ENCODE results near the gene CIAO1. TPM values are rescaled to one million over a fixed set of nuclear protein-coding genes. Genes with fewer than 3 reads are reported as not detected.
A peak's percentile ranks its signal among the peaks of the same experiment; 100 is the strongest.

The CIAO1 gene
- total and polyA plus RNA-seq, 2 of the 13 experiments (the other 11 are each of a cell fraction or from before 2014, with no cell fraction given): 99.3 to 120 TPM

GRCh38 chr2:96305091-96305978, 39.3 kb downstream of the CIAO1 start, which contains the start of gene SNRNP200 (continued):
- TF ChIP-seq FLYWCH1 (CRISPR knock-in tag; IDR thresholded peaks at IDR 0.05) (no peak; the same call in 1 of the 2 replicates), LCORL (IDR thresholded peaks at IDR 0.05) (peak; percentile 58; the same call in 1 of the 2 replicates), LCORL (CRISPR knock-in tag; IDR thresholded peaks at IDR 0.05) (peak; percentile 90), ZNF543 (CRISPR knock-in tag; IDR thresholded peaks at IDR 0.05) (peak; percentile 97), JUN (CRISPR knock-in tag; IDR thresholded peaks at IDR 0.05) (peak; percentile 84), PCBP2 (optimal IDR thresholded peaks at IDR 0.05; ENCODE audit: low read depth, low read length, poor library complexity, severe bottlenecking) (no peak), ZFP1 (CRISPR knock-in tag; IDR thresholded peaks at IDR 0.05) (no peak), IRF2 (CRISPR knock-in tag; IDR thresholded peaks at IDR 0.05) (peak; percentile 90), RELA (CRISPR knock-in tag; IDR thresholded peaks at IDR 0.05) (no peak), ZFP90 (CRISPR knock-in tag; IDR thresholded peaks at IDR 0.05; ENCODE audit: borderline replicate concordance) (peak; percentile 99), ATM (IDR thresholded peaks at IDR 0.05; ENCODE audit: borderline replicate concordance) (no peak), SRSF1 (optimal IDR thresholded peaks at IDR 0.05; ENCODE audit: low read depth, low read length) (peak; percentile 91), ARID4A (CRISPR knock-in tag; IDR thresholded peaks at IDR 0.05; ENCODE audit: borderline replicate concordance) (peak; percentile 99), SRSF9 (IDR thresholded peaks at IDR 0.05; ENCODE audit: borderline replicate concordance, insufficient read depth, low read depth, low read length, poor library complexity, severe bottlenecking) (no peak), MBNL3 (CRISPR knock-in tag; conservative IDR thresholded peaks at IDR 0.05) (no peak), ZNF652 (CRISPR knock-in tag; IDR thresholded peaks at IDR 0.05; ENCODE audit: borderline replicate concordance, low read depth) (no peak), ZNF451 (CRISPR knock-in tag; IDR thresholded peaks at IDR 0.05) (peak; percentile 57), SMARCC2 (IDR thresholded peaks at IDR 0.05) (no peak), NFE2L1 (CRISPR knock-in tag; IDR thresholded peaks at IDR 0.05; ENCODE audit: borderline replicate concordance) (no peak), ZNF10 (CRISPR knock-in tag; IDR thresholded peaks at IDR 0.05; ENCODE audit: borderline replicate concordance, low read depth) (no peak), ESRRA (CRISPR knock-in tag; IDR thresholded peaks at IDR 0.05; ENCODE audit: low read depth) (peak; percentile 84), ZNF12 (CRISPR knock-in tag; IDR thresholded peaks at IDR 0.05) (peak; percentile 52; the same call in 1 of the 2 replicates), ZFP36L2 (CRISPR knock-in tag; IDR thresholded peaks at IDR 0.05) (no peak), ZNF567 (CRISPR knock-in tag; IDR thresholded peaks at IDR 0.05; ENCODE audit: borderline replicate concordance) (peak; percentile 96)
- TF ChIP-seq, protein P1, sequence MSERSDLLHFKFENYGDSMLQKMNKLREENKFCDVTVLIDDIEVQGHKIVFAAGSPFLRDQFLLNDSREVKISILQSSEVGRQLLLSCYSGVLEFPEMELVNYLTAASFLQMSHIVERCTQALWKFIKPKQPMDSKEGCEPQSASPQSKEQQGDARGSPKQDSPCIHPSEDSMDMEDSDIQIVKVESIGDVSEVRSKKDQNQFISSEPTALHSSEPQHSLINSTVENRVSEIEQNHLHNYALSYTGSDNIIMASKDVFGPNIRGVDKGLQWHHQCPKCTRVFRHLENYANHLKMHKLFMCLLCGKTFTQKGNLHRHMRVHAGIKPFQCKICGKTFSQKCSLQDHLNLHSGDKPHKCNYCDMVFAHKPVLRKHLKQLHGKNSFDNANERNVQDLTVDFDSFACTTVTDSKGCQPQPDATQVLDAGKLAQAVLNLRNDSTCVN (CRISPR knock-in tag; IDR thresholded peaks at IDR 0.05; ENCODE audit: borderline replicate concordance): no peak

Data from HepG2 (cell line).